Neuron (in vitro differentiated cells): Measurements from ENCODE around the gene HSPB3.
"Not testable (repeated sequence)": the region's sequence is repeated elsewhere in the genome, so short reads cannot be mapped to it uniquely, and the experiment has no call there.

Source experiments
- H2AFZ ChIP-seq: one replicate; pipeline ENCODE4 v1.6.1; 2013; ENCODE audit warnings: low read depth, mild to moderate bottlenecking, inconsistent platforms, low read length, moderate library complexity
- H3K27me3 ChIP-seq: one replicate; pipeline ENCODE4 v1.6.1; 2013; ENCODE audit warnings: low read length; ENCODE audit not compliant: insufficient read depth
- H3K36me3 ChIP-seq: one replicate; pipeline ENCODE4 v1.6.1; 2013; ENCODE audit warnings: low read length; ENCODE audit not compliant: insufficient read depth
- H3K4me1 ChIP-seq: one replicate; pipeline ENCODE4 v1.6.1; 2013; ENCODE audit warnings: low read length; ENCODE audit not compliant: insufficient read depth
- H3K4me3 ChIP-seq: 2 replicates; pipeline ENCODE4 v1.5.1; 2013; ENCODE audit warnings: mild to moderate bottlenecking, low read length, moderate library complexity
- H3K9me3 ChIP-seq: one replicate; pipeline ENCODE4 v1.6.1; 2013; ENCODE audit warnings: low read length

The HSPB3 gene

GRCh38 chr5:54463713-54464112 lies 8.2 kb downstream of the HSPB3 start:
- no peaks in the 10 kb centered on the region for H3K27me3 ChIP-seq
- H3K4me3 ChIP-seq, result no peak overlapping the region
- H3K9me3 ChIP-seq, result no peaks in the 10 kb centered on the region
- no peak overlapping the region for H2AFZ ChIP-seq
- H3K36me3 ChIP-seq, result no peaks in the 10 kb centered on the region
- H3K4me1 ChIP-seq, result peaks cover 3% of the 10 kb centered on the region

GRCh38 chr5:54469622-54470021 lies 14.1 kb downstream of the HSPB3 start:
- no peaks in the 10 kb centered on the region for H3K27me3 ChIP-seq
- H2AFZ ChIP-seq, result no peak overlapping the region
- H3K36me3 ChIP-seq, result no peaks in the 10 kb centered on the region
- no peaks in the 10 kb centered on the region for H3K9me3 ChIP-seq
- no peak overlapping the region for H3K4me3 ChIP-seq
- no peaks in the 10 kb centered on the region for H3K4me1 ChIP-seq

GRCh38 chr5:54470128-54470527 lies 14.6 kb downstream of the HSPB3 start:
- Histone ChIP-seq H3K9me3 (no peaks in the 10 kb centered on the region), H3K36me3 (no peaks in the 10 kb centered on the region), H2AFZ (no peak overlapping the region), H3K27me3 (no peaks in the 10 kb centered on the region), H3K4me3 (no peak overlapping the region), H3K4me1 (no peaks in the 10 kb centered on the region)

- H3K4me1 ChIP-seq, result no peaks in the 10 kb centered on the region
- no peak overlapping the region for H3K4me3 ChIP-seq
- H3K36me3 ChIP-seq, result no peaks in the 10 kb centered on the region
- no peaks in the 10 kb centered on the region for H3K9me3 ChIP-seq
- H3K27me3 ChIP-seq, result no peaks in the 10 kb centered on the region
- H2AFZ ChIP-seq, result no peak overlapping the region
Observed at GRCh38 chr5:54470677-54471076, 15.2 kb downstream of the HSPB3 start.

DNA sequence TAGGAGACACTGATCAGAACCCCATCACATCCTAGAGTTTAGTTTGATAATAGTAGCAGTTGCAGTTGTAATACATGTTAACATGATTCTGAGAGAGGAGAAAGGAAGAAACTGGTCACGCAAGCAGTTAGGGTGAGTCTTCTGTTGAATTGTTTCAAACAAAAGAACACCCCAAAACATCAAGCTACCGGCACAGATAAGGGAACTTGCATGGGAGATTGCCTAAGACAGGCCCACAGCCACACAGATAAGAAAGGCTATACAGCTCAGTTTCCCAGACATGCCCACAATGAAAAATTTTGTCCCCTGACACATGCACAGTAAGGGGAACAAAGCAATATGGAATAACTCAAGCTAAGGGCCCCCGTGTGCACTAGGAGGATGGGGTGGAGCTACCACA lies 15.9 kb downstream of the HSPB3 start:
- Histone ChIP-seq H3K27me3 (no peaks in the 10 kb centered on the region), H3K9me3 (no peaks in the 10 kb centered on the region), H2AFZ (no peak overlapping the region), H3K4me1 (no peaks in the 10 kb centered on the region), H3K4me3 (no peak overlapping the region), H3K36me3 (no peaks in the 10 kb centered on the region)

GRCh38 chr5:54476682-54477081 lies 21.2 kb downstream of the HSPB3 start:
- H3K9me3 ChIP-seq, result no peaks in the 10 kb centered on the region
- H3K27me3 ChIP-seq, result no peaks in the 10 kb centered on the region
- H2AFZ ChIP-seq, result no peak overlapping the region
- no peaks in the 10 kb centered on the region for H3K4me1 ChIP-seq
- H3K36me3 ChIP-seq, result no peaks in the 10 kb centered on the region
- no peak overlapping the region for H3K4me3 ChIP-seq

DNA sequence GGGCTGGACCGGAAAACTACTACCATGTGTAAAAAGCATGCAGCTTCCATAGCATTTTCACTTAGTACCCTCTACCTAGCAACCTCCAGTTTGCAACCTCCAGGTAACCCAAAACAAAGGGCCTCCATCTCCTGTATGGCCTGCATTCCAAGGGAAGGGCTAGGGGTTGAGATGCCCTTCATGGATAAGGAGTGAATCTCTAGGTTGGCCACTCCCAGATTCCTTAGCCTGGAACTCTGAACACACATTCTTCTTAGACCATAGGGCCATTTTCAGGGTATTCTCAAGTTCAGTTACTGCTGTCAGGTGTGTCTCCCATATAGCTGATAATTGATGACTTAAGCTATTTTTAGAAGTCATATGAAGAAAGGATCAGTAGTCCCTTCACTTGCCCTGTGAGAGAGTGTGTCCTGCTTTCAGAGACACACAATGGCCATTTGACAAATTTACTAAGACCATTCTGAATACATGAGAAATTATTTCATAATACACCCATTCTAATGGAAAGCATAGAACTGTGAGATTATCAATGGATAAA lies 22.5 kb downstream of the HSPB3 start:
- H2AFZ ChIP-seq, result no peak overlapping the region
- no peak overlapping the region for H3K4me3 ChIP-seq
- no peaks in the 10 kb centered on the region for H3K9me3 ChIP-seq
- no peaks in the 10 kb centered on the region for H3K4me1 ChIP-seq
- no peaks in the 10 kb centered on the region for H3K36me3 ChIP-seq
- H3K27me3 ChIP-seq, result no peaks in the 10 kb centered on the region

GRCh38 chr5:54480296-54480695 lies 24.8 kb downstream of the HSPB3 start:
- no peaks in the 10 kb centered on the region for H3K9me3 ChIP-seq
- H3K27me3 ChIP-seq, result no peaks in the 10 kb centered on the region
- H3K4me3 ChIP-seq, result no peak overlapping the region
- H3K36me3 ChIP-seq, result no peaks in the 10 kb centered on the region
- no peaks in the 10 kb centered on the region for H3K4me1 ChIP-seq
- H2AFZ ChIP-seq, result no peak overlapping the region

DNA sequence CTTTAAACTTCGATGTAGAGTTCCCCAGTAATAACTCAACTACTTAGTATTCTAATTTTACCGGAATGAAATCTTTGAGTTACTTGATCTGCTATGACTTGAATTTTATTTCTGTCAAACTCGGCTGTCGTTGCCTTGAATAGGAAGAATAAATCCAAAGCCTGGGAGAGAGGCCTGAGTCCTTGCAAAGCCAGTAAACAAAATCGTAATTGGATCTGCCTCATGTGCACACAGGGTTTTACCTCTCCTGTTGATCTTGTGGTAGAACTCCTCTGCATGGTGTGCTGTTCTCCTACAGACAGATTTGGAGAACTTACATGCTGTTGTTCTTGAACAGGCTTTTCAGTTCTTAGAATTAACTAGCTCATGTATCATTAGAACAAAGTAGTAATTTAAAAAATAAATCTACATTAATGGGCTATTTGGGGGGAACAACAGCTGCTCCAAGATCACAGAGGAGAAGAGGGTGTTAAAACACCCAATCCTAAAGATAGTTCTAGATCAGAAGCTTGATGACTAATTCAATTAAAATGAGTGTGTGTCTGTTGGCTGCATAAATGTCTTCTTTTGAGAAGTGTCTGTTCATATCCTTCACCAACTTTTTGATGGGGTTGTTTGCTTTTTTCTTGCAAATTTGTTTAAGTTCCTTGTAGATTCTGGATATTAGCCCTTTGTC lies 28.9 kb downstream of the HSPB3 start:
- no peaks in the 10 kb centered on the region for H3K27me3 ChIP-seq
- H3K36me3 ChIP-seq, result no peaks in the 10 kb centered on the region
- H3K4me1 ChIP-seq, result no peaks in the 10 kb centered on the region
- H3K9me3 ChIP-seq, result no peaks in the 10 kb centered on the region
- no peak overlapping the region for H2AFZ ChIP-seq
- no peak overlapping the region for H3K4me3 ChIP-seq

DNA sequence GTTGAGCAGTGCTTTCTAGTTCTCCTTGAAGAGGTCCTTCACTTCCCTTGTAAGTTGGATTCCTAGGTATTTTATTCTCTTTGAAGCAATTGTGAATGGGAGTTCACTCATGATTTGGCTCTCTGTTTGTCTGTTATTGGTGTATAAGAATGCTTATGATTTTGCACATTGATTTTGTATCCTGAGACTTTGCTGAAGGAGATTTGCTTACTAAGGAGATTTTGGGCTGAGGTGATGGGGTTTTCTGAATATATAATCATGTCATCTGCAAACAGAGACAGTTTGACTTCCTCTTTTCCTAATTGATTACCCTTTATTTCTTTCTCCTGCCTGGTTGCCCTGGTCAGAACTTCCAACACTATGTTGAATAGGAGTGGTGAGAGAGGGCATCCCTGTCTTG lies 30.2 kb downstream of the HSPB3 start:
- not testable (repeated sequence) for H3K27me3 ChIP-seq, H3K9me3 ChIP-seq, H3K36me3 ChIP-seq, H3K4me3 ChIP-seq, H3K4me1 ChIP-seq, H2AFZ ChIP-seq

DNA sequence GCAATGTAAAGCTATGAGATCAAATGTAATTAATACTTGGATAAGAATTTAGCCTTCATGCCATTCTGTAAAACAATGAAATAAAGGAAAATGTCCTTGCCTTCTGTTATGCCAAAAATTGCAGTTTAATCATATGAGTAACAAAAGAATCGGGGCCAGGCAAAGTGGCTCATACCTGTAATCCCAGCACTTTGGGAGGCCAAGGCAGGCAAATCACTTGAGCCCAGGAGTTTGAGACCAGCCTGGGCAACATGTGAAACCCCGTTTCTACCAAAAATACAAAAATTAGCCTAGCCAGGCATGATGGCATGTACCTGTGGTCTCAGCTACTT lies 34.1 kb downstream of the HSPB3 start:
- not testable (repeated sequence) for H3K4me1 ChIP-seq, H3K9me3 ChIP-seq, H3K4me3 ChIP-seq, H2AFZ ChIP-seq, H3K27me3 ChIP-seq, H3K36me3 ChIP-seq

DNA sequence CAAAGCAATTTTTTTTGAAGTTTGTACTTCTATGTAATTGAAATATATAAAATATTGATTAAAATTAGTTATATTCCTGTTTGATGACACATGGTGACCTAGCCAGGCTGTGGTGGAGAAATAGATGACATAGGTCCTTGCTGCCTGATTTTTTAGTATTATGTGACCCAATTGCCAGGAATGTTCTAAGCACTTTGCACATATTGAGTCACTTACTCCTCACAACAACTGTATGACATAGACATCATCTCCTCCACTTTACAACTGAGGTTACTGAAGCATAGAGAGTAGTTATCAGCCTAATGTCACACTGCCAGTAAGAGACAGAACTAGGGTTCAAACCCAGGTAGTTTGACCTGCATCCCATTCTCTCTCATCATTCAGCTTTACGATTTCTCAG lies 35.8 kb downstream of the HSPB3 start:
- Histone ChIP-seq H3K9me3 (no peaks in the 10 kb centered on the region), H3K27me3 (peaks cover 3% of the 10 kb centered on the region), H3K36me3 (no peaks in the 10 kb centered on the region), H3K4me1 (no peaks in the 10 kb centered on the region), H2AFZ (no peak overlapping the region), H3K4me3 (no peak overlapping the region)

GRCh38 chr5:54492178-54492577 lies 36.7 kb downstream of the HSPB3 start:
- H2AFZ ChIP-seq, result no peak overlapping the region
- no peak overlapping the region for H3K4me3 ChIP-seq
- H3K4me1 ChIP-seq, result no peaks in the 10 kb centered on the region
- H3K27me3 ChIP-seq, result peaks cover 3% of the 10 kb centered on the region
- no peaks in the 10 kb centered on the region for H3K36me3 ChIP-seq
- no peaks in the 10 kb centered on the region for H3K9me3 ChIP-seq

DNA sequence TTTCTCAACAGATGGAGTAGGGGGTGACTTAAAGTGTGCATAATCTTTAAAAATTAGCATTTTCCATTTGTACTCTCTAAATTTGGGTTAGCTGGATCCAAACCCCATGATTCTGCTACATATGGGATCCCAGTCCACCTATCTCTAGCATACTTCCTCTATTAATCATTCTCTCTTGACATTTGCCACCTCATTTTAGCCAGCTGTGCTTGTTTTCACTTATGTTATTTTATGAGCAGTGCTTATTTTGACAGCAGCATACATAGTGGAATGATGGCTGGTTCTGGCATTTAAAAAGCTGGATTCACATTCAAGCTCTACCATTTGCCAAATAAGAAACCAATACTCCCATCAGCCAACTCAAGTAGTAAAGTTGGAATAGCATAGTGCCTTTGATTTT lies 39.5 kb downstream of the HSPB3 start:
- Histone ChIP-seq H2AFZ (no peak overlapping the region), H3K36me3 (no peaks in the 10 kb centered on the region), H3K4me1 (no peaks in the 10 kb centered on the region), H3K27me3 (peaks cover 3% of the 10 kb centered on the region), H3K9me3 (no peaks in the 10 kb centered on the region), H3K4me3 (no peak overlapping the region)
